Mesenteric fat pad (tissue), 1 donor: ENCODE measurements around the gene CC2D1A. TPM values are rescaled to one million over a fixed set of nuclear protein-coding genes. Genes with fewer than 3 reads are reported as not detected.
"Not testable (repeated sequence)": the region's sequence is repeated elsewhere in the genome, so short reads cannot be mapped to it uniquely, and the experiment has no call there.

Experiments
- DNase-seq: peaks from one replicate; pipeline ENCODE4 v3.0.0-alpha.2; 2020; ENCODE audit warnings: low spot score
- total RNA-seq: library from RNA; stranded (reverse); fragmentation: NEBNext Ultra II Directional; extraction: Animal tissue kit (Norgen Biotek cat#: 25700); gene quantifications from one replicate; pipeline ENCODE4 v1.2.1, GENCODE V29; 2021
- donor health status: DM: yes; HTN: yes; CAD: no.

CC2D1A gene
- total RNA-seq, 1 donor from 2014 or later = 30.2 TPM

- no peak for DNase-seq
These were observed 55.1 kb downstream of the CC2D1A start for GRCh38 chr19:13960863-13961784.

- no peak for DNase-seq
These were observed 56.1 kb downstream of the CC2D1A start for GRCh38 chr19:13961826-13962698.

GRCh38 chr19:13962699-13963602 lies 57.0 kb downstream of the CC2D1A start:
- no peak for DNase-seq

DNA sequence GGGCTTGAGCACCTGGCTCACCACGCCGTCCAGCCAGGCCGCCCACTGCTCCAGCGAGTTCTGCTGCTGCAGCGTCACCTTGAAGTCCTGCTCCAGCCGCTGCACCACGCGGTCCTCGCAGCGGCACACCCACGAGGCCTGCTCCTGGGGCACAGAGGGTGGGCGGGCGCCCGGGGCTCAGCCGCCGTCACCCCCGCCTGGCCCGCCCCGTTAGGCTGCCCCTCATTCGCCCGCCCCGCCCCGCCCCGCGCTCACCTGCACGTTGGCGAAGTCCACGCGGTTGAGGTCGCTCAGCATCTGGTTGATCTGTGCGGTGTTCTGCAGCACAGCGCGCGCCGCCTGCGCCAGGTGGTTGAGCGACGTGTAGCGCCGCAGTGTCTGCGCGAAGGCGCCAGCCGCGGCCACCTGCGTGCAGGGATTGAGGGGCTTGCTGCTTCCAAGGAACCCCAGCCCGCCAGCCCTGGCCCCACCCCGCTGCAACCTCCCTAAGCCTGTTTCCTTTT lies 57.7 kb downstream of the CC2D1A start:
- no peak for DNase-seq

GRCh38 chr19:13964776-13965175 lies 58.8 kb downstream of the CC2D1A start:
- no peak for DNase-seq

GRCh38 chr19:13965377-13965896 lies 59.4 kb downstream of the CC2D1A start:
- DNase-seq = no peak

- no peak for DNase-seq
These were observed 60.1 kb downstream of the CC2D1A start for GRCh38 chr19:13965926-13966683.

GRCh38 chr19:13966684-13967128 lies 60.7 kb downstream of the CC2D1A start:
- no peak for DNase-seq

DNA sequence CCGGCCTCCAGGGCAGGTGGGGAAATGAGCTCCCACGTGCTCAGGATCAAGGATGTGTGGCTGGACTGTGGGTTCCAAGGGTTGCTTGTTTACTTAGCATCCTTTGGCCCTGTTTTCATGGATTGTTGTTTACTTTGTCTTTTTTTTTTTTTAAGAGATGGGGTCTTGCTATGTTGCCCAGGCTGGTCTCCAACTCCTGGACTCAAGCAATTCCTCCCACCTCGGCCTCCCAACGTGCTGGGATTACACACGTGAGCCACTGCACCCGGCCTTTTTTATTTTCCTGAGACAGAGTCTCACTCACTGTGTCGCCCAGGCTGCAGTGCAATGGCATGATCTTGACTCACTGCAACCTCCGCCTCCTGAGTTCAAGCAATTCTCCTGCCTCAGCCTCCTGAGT lies 61.2 kb downstream of the CC2D1A start:
- not testable (repeated sequence) for DNase-seq

GRCh38 chr19:13968383-13968935 lies 62.5 kb downstream of the CC2D1A start:
- no peak for DNase-seq

DNA sequence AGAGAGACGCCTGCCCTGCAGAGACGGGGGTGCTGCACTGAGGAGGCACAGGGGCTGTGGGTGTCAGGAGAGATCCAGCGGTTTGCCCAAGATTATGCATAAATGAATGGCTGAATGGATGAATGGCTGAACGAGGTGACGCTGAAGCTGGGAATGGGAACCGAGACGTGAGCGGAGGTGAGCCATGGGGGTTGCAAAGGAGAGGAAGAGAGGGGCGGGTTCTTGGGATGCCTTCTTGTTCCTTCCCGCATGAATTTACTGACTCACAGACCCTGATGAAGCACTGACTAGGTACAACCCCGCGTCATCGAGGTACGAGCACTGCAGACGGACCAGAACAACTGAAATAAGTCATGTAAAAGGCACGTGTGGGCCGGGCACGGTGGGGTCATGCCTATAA lies 63.0 kb downstream of the CC2D1A start:
- DNase-seq = no peak

DNA sequence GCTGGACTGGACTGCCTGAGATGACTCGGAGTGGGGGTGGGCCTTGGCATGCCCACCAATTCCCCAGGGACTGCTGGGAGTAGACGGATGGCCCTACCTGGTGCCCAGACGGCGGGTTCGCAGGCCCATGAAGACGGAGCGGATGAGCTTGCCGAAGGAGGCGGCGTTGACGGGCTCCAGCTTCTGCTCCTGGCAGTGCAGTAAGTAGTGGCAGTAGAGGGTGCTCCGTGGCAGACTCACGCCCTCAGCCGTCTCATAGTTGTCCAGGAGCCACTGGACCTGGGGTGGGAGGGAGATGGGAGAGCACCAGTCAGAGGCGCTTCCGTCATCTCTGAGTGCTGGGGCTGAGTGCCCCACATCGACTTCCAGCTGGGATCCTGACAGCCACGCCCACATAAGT lies 63.9 kb downstream of the CC2D1A start:
- no peak for DNase-seq

DNA sequence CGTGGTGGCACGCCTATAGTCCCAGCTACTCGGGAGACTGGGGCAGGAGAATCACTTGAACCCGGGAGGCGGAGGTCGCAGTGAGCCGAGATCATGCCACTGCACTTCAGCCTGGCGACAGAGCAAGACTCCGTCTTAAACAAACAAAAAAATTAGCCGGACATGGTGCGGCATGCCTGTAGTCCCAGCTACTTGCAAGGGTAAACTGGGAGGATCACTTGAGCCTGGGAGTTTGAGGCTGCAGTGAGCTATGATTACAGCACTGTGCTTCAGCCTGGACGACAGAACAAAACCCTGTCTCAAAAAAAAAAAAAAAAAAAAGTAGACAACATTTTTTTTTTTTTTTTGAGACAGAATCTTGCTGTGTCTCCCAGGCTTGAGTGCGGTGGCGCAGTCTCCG lies 65.9 kb downstream of the CC2D1A start:
- DNase-seq = not testable (repeated sequence)

GRCh38 chr19:13972368-13973155 lies 66.6 kb downstream of the CC2D1A start:
- DNase-seq = no peak

DNA sequence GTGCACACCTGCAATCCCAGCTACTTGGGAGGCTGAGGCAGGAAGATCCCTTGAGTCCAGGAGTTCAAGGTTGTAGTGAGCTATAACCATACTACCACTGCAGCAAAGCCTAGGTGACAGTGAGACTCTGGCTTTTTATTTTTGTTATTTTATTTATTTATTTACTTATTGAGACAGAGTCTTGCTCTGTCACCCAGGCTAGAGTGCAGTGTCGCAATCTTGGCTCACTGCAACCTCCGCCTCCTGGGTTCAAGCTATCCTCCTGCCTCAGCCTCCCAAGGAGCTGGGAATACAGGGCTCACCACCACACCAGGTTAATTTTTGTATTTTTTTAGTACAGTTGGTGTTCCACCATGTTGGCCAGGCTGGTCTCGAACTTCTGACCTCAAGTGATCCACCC lies 67.5 kb downstream of the CC2D1A start:
- DNase-seq = not testable (repeated sequence)

DNA sequence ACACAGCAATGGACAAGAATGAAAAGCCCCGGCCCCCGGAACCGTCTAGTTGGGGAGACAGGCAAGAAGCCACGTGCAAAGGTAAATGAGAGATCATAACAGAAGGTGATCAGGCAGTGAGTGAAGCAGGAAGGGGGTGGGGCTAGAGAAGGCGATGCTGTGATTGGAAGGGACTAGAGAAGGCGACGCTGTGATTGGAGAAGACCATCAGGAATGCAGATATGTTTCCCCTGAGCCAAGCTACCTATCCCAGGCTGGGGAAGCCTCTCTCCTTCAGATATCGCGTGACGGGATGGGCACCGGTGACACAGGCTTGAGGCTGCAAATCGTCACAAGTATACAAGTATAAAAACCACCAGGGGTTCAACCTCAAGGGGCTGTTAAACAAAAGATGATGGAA lies 68.1 kb downstream of the CC2D1A start:
- DNase-seq = no peak

GRCh38 chr19:13975870-13976269 lies 69.9 kb downstream of the CC2D1A start:
- DNase-seq = no peak

GRCh38 chr19:13976446-13976845 lies 70.4 kb downstream of the CC2D1A start:
- no peak for DNase-seq

- no peak for DNase-seq
These were observed 71.8 kb downstream of the CC2D1A start for GRCh38 chr19:13977803-13978202.
